Esophagus (tissue), 2 donors: ENCODE results near the gene FRMPD4. TPM values are rescaled to one million over a fixed set of nuclear protein-coding genes. Genes with fewer than 3 reads are reported as not detected.

Source experiments
- H3K27ac ChIP-seq, 2 donors: one replicate each; pipeline ENCODE4 v1.5.1; 2013; ENCODE audit warnings: low read depth in 2 of 2, mild to moderate bottlenecking in 2 of 2, inconsistent platforms in 1 of 2, low read length in 1 of 2, moderate library complexity in 1 of 2
- H3K27me3 ChIP-seq, 2 donors: one replicate each; pipeline ENCODE4 v1.6.1; 2013; ENCODE audit warnings: low read length in 2 of 2, control low read depth in 1 of 2, mild to moderate bottlenecking in 1 of 2; ENCODE audit not compliant: insufficient read depth in 2 of 2, control insufficient read depth in 1 of 2
- H3K36me3 ChIP-seq, 2 donors: one replicate each; pipeline ENCODE4 v1.6.1; 2013; ENCODE audit warnings: low read length in 1 of 2; ENCODE audit not compliant: control insufficient read depth in 2 of 2, insufficient read depth in 2 of 2
- H3K4me1 ChIP-seq, 2 donors: one replicate each; pipeline ENCODE4 v1.6.1; 2013; ENCODE audit warnings: low read length in 1 of 2; ENCODE audit not compliant: control insufficient read depth in 2 of 2, insufficient read depth in 2 of 2
- H3K4me3 ChIP-seq, 2 donors: one replicate each; pipeline ENCODE4 v1.5.1; 2013; ENCODE audit warnings: low read length in 2 of 2, mild to moderate bottlenecking in 2 of 2, low read depth in 1 of 2, moderate library complexity in 1 of 2
- H3K9me3 ChIP-seq, 2 donors: one replicate each; pipeline ENCODE4 v1.6.1; 2013; ENCODE audit warnings: mild to moderate bottlenecking in 2 of 2, low read depth in 1 of 2, low read length in 1 of 2, moderate library complexity in 1 of 2; ENCODE audit not compliant: control insufficient read depth in 2 of 2, insufficient read depth in 1 of 2
- WGBS, 2 donors: extraction: QIAGEN DNeasy Blood & Tissue Kit; methylation state at CpG; one replicate each; pipeline ENCODE4 v1.1.7; 2013; 5-methylcytosine and 5-hydroxymethylcytosine counted together
- polyA plus RNA-seq, 2 donors: library from polyadenylated mRNA; stranded (reverse); fragments of 200-250 nt; gene quantifications; one replicate each; pipeline ENCODE4 v1.2.3, GENCODE V29; 2013
- donor health status: healthy with polysubstance abuse.
- donor health status: Bipolar disorder and iron deficiency.

The FRMPD4 gene
- under 1 TPM in 1 of 2 donors, not detected in 1; under 0.01 TPM for polyA plus RNA-seq

GRCh38 chrX:12138361-12139313, at the start of gene FRMPD4:
FRMPD4 (plus strand) TSS chrX:12138473; CDS start chrX:12138972, 499 bp downstream.
- Histone ChIP-seq H3K4me3 (no peak within 1 kb of the TSS), H3K36me3 (no peaks in the 10 kb centered on the region), H3K27me3 (no peaks in the 10 kb centered on the region), H3K27ac (no peak within 1 kb of the TSS), H3K4me1 (no peaks in the 10 kb centered on the region), H3K9me3 (no peaks in the 10 kb centered on the region)
- 6 to 18% methylated on average over 55 to 80 of the region's 80 CpGs for WGBS, 2 donors

GRCh38 chrX:12089740-12090139, 48.5 kb upstream of the FRMPD4 start:
- H3K27me3 ChIP-seq: no peaks in the 10 kb centered on the region
- H3K27ac ChIP-seq: no peak overlapping the region
- no peaks in the 10 kb centered on the region for H3K36me3 ChIP-seq
- H3K4me1 ChIP-seq: no peaks in the 10 kb centered on the region
- H3K9me3 ChIP-seq: no peaks in the 10 kb centered on the region
- WGBS, 2 donors: 93 to 96% methylated on average over 1 of the region's 1 CpG
- no peak overlapping the region for H3K4me3 ChIP-seq

- no peaks in the 10 kb centered on the region for H3K36me3 ChIP-seq
- no peak overlapping the region for H3K27ac ChIP-seq
- H3K9me3 ChIP-seq: no peaks in the 10 kb centered on the region
- no peaks in the 10 kb centered on the region for H3K27me3 ChIP-seq
- WGBS, 2 donors: 60 to 65% methylated on average over 2 of the region's 2 CpGs
- no peak overlapping the region for H3K4me3 ChIP-seq
- no peaks in the 10 kb centered on the region for H3K4me1 ChIP-seq
These were observed 25.0 kb upstream of the FRMPD4 start for GRCh38 chrX:12113321-12113720.

- 36 to 55% methylated on average over 2 of the region's 2 CpGs for WGBS, 2 donors
- no peak overlapping the region for H3K27ac ChIP-seq
- no peaks in the 10 kb centered on the region for H3K36me3 ChIP-seq
- no peaks in the 10 kb centered on the region for H3K4me1 ChIP-seq
- no peaks in the 10 kb centered on the region for H3K9me3 ChIP-seq
- H3K4me3 ChIP-seq: no peak overlapping the region
- no peaks in the 10 kb centered on the region for H3K27me3 ChIP-seq
These were observed 22.9 kb upstream of the FRMPD4 start for GRCh38 chrX:12115377-12115776.

GRCh38 chrX:12118134-12118533, 20.1 kb upstream of the FRMPD4 start:
- H3K27me3 ChIP-seq: no peaks in the 10 kb centered on the region
- H3K9me3 ChIP-seq: no peaks in the 10 kb centered on the region
- no peaks in the 10 kb centered on the region for H3K4me1 ChIP-seq
- no peak overlapping the region for H3K27ac ChIP-seq
- no peak overlapping the region for H3K4me3 ChIP-seq
- no peaks in the 10 kb centered on the region for H3K36me3 ChIP-seq
- 59 to 88% methylated on average over 3 of the region's 3 CpGs for WGBS, 2 donors

GRCh38 chrX:12128017-12128416, 10.3 kb upstream of the FRMPD4 start:
- WGBS, 2 donors: 85 to 95% methylated on average over 3 of the region's 3 CpGs

GRCh38 chrX:12137951-12138360, 317 bp upstream of the FRMPD4 start:
- Histone ChIP-seq H3K36me3 (no peaks in the 10 kb centered on the region), H3K27me3 (no peaks in the 10 kb centered on the region)

More at GRCh38 chrX:12128017-12128416, 10.3 kb upstream of the FRMPD4 start:
- Histone ChIP-seq H3K27ac (no peak overlapping the region), H3K36me3 (no peaks in the 10 kb centered on the region), H3K4me1 (no peaks in the 10 kb centered on the region), H3K9me3 (peaks cover 3 to 6% of the 10 kb centered on the region in 2 donors), H3K4me3 (no peak overlapping the region), H3K27me3 (no peaks in the 10 kb centered on the region)

GRCh38 chrX:12139934-12140611, 1.8 kb downstream of the FRMPD4 start:
- Histone ChIP-seq H3K9me3 (no peaks in the 10 kb centered on the region), H3K4me3 (no peak overlapping the region), H3K4me1 (no peaks in the 10 kb centered on the region), H3K36me3 (no peaks in the 10 kb centered on the region), H3K27ac (no peak overlapping the region), H3K27me3 (no peaks in the 10 kb centered on the region)
- WGBS, 2 donors: 59 to 88% methylated on average over 4 of the region's 4 CpGs

More at GRCh38 chrX:12137951-12138360, 317 bp upstream of the FRMPD4 start:
- H3K4me1 ChIP-seq: no peaks in the 10 kb centered on the region
- WGBS, 2 donors: 2 to 11% methylated on average over 24 of the region's 24 CpGs
- no peak overlapping the region for H3K27ac ChIP-seq
- H3K9me3 ChIP-seq: no peaks in the 10 kb centered on the region
- no peak overlapping the region for H3K4me3 ChIP-seq

GRCh38 chrX:12141511-12141910, 3.2 kb downstream of the FRMPD4 start:
- Histone ChIP-seq H3K4me3 (no peak overlapping the region), H3K27me3 (no peaks in the 10 kb centered on the region), H3K4me1 (no peaks in the 10 kb centered on the region), H3K27ac (no peak overlapping the region), H3K9me3 (no peaks in the 10 kb centered on the region), H3K36me3 (no peaks in the 10 kb centered on the region)
- WGBS, 2 donors: 74 to 88% methylated on average over 3 of the region's 3 CpGs
